Measurements from ENCODE around the gene FGGY. TPM values are rescaled to one million over a fixed set of nuclear protein-coding genes. Genes with fewer than 3 reads are reported as not detected.

Gene FGGY
- total and polyA plus RNA-seq, 3 experiments from 2014 or later = 5.3 to 7.9 (median 6.6) TPM

DNA sequence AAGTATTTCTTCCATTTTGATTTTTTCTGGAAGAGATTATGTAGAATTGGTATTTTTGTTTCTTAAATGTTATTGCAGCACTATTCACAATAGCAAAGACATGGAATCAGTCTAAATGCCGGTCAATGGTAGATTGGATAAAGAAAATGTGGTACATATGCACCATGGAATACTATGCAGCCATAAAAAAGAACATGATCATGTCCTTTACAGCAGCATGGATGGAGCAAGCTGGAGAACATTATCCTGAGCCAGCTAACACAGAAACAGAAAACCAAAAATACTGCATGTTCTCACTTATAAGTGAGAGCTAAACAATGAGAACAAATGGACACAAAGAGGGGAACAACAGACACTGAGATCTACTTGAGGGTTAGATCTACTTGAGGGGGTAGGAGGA, 5.4 kb downstream of the FGGY start:
- H3K36me3 ChIP-seq (ENCODE audit: insufficient read depth, low read length) = no peaks in the 10 kb centered on the region
- Mint-ChIP-seq H3K36me3 (peaks cover 11 to 36% (median 12%) of the 10 kb centered on the region in 3 donors), H3K9me3 (peaks cover 14 to 28% (median 23%) of the 10 kb centered on the region in 5 donors), H3K27ac (no peak overlapping the region), H3K27me3 (no peaks in the 10 kb centered on the region), H3K4me3 (no peak overlapping the region), H3K4me1 (peaks cover 5 to 7% (median 7%) of the 10 kb centered on the region in 3 donors)
- ChIA-PET CTCF (interaction anchor here (1.0 kb wide), 1 partner anchor 256 kb away, joined by 3 read pairs; no protein-coding TSS in a partner anchor), POLR2A (no interaction called here)
- H3K9me3 ChIP-seq (ENCODE audit: low read length) = peaks cover 5% of the 10 kb centered on the region
- no peak overlapping the region for H3K4me3 ChIP-seq (ENCODE audit: low read length)
- DNase-seq = no peak
- no peak overlapping the region for H3K27ac ChIP-seq (ENCODE audit: low read depth, low read length)
- no peaks in the 10 kb centered on the region for H3K27me3 ChIP-seq (ENCODE audit: insufficient read depth, low read length, poor library complexity, severe bottlenecking)
- H3K4me1 ChIP-seq (ENCODE audit: insufficient read depth, low read length) = peaks cover 5% of the 10 kb centered on the region

DNA sequence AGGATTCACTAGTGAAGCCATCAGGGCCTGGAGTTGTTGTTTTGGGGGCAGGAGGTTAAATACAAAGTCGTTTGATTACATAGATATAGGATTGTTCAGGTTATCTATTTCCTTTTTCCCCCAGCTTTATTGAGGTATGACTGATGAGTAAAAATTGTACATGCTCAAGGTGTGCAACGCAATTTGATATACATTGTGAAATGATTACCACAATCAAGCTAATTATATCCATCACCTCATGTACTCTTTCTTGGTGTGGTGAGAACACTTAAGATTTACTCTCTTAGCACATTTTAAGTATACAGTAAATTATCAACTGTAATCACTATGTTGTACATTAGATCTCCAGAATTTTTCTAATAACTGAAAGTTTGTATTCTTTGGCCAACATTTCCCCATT, 6.0 kb downstream of the FGGY start:
- H3K4me1 Mint-ChIP-seq = peaks cover 3 to 6% (median 4%) of the 10 kb centered on the region in 3 donors
- Histone ChIP-seq H3K4me1 (ENCODE audit: insufficient read depth, low read length) (no peaks in the 10 kb centered on the region), H3K27ac (ENCODE audit: low read depth, low read length) (no peak overlapping the region), H3K9me3 (ENCODE audit: low read length) (peaks cover 5% of the 10 kb centered on the region), H3K36me3 (ENCODE audit: insufficient read depth, low read length) (no peaks in the 10 kb centered on the region), H3K27me3 (ENCODE audit: insufficient read depth, low read length, poor library complexity, severe bottlenecking) (no peaks in the 10 kb centered on the region), H3K4me3 (ENCODE audit: low read length) (no peak overlapping the region)
- peaks cover 11 to 36% (median 12%) of the 10 kb centered on the region in 3 donors for H3K36me3 Mint-ChIP-seq
- ChIA-PET CTCF (no interaction called here), POLR2A (no interaction called here)
- no peaks in the 10 kb centered on the region for H3K27me3 Mint-ChIP-seq
- no peak for DNase-seq
- H3K4me3 Mint-ChIP-seq = no peak overlapping the region
- peaks cover 14 to 28% (median 23%) of the 10 kb centered on the region in 5 donors for H3K9me3 Mint-ChIP-seq
- no peak overlapping the region for H3K27ac Mint-ChIP-seq

DNA sequence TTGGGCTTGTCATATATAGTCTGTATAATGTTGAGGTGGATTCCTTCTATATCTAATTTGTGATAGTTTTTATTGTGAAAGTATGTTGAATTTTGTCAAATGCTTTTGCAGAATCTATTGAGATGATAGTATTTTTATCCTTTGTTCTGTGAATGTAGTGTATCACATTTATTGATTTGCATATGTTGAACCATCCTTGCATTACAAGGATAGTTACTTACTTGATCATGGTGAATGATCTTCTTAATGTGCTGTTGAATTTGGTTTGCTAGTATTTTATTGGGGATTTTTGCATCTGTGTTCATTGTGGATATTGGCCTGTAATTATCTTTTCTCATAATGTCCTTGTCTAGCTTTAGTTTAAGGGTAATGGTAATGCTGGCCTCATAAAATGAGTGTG, 8.3 kb downstream of the FGGY start:
- peaks cover 0 to 9% (median 0%) of the 10 kb centered on the region in 3 donors for H3K4me1 Mint-ChIP-seq
- Histone ChIP-seq H3K9me3 (ENCODE audit: low read length) (peaks cover 5% of the 10 kb centered on the region), H3K27ac (ENCODE audit: low read depth, low read length) (no peak overlapping the region), H3K36me3 (ENCODE audit: insufficient read depth, low read length) (no peaks in the 10 kb centered on the region), H3K4me3 (ENCODE audit: low read length) (no peak overlapping the region), H3K27me3 (ENCODE audit: insufficient read depth, low read length, poor library complexity, severe bottlenecking) (no peaks in the 10 kb centered on the region), H3K4me1 (ENCODE audit: insufficient read depth, low read length) (no peaks in the 10 kb centered on the region)
- H3K36me3 Mint-ChIP-seq = peaks cover 11 to 36% (median 12%) of the 10 kb centered on the region in 3 donors
- no peak overlapping the region for H3K4me3 Mint-ChIP-seq
- H3K27ac Mint-ChIP-seq = no peak overlapping the region
- peaks cover 14 to 28% (median 23%) of the 10 kb centered on the region in 5 donors for H3K9me3 Mint-ChIP-seq
- POLR2A ChIA-PET = no interaction called here
- no peaks in the 10 kb centered on the region for H3K27me3 Mint-ChIP-seq
- DNase-seq = no peak
- CTCF ChIA-PET = no interaction called here

DNA sequence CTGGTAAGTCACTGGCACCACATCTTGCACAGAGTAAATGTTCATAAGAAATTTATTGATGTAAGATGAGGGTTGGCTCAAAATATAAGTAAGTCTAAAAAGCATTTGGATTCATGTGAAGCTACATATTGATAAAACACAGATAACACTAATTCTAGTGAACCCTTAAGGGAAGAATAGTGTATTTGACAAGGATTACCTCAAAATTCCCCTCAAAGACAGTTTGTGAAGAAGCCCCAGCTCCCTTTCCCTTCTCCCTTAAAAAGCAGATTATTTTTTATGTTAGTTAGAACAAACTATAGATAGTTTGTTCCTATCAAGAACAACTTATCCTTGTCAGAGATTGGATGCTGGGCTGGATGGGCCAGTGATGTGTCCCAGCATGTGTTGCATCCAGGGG, 10.7 kb downstream of the FGGY start:
- H3K27me3 ChIP-seq (ENCODE audit: insufficient read depth, low read length, poor library complexity, severe bottlenecking) = no peaks in the 10 kb centered on the region
- H3K27ac ChIP-seq (ENCODE audit: low read depth, low read length) = no peak overlapping the region
- Mint-ChIP-seq H3K36me3 (peaks cover 3 to 32% (median 8%) of the 10 kb centered on the region in 3 donors), H3K4me1 (peaks cover 0 to 9% (median 0%) of the 10 kb centered on the region in 3 donors), H3K27me3 (no peaks in the 10 kb centered on the region), H3K9me3 (peaks cover 14 to 24% (median 21%) of the 10 kb centered on the region in 5 donors), H3K4me3 (no peak overlapping the region), H3K27ac (no peak overlapping the region)
- H3K9me3 ChIP-seq (ENCODE audit: low read length) = peaks cover 5% of the 10 kb centered on the region
- no peaks in the 10 kb centered on the region for H3K36me3 ChIP-seq (ENCODE audit: insufficient read depth, low read length)
- CTCF ChIA-PET = no interaction called here
- no peak overlapping the region for H3K4me3 ChIP-seq (ENCODE audit: low read length)
- no peaks in the 10 kb centered on the region for H3K4me1 ChIP-seq (ENCODE audit: insufficient read depth, low read length)
- no peak for DNase-seq
- POLR2A ChIA-PET = no interaction called here

DNA sequence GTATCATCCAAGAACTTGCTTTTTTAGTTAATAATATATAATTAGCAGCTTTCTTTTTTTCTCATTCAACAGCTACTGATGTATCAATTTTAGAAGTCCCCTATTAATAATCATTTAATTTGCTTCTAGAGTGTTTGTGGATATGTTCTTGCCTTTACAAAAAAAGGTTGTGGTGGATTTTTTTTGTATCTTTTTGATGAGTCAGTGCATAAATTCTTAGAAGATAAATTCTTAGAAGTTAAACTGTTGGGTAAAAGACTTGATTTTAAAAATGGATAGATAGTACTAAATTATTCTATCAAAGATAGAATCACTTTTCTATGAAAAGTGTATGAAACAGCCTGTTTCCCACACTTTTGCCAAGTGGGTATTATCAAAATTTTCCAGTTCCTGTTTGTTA, 11.9 kb downstream of the FGGY start:
- peaks cover 0 to 9% (median 0%) of the 10 kb centered on the region in 3 donors for H3K4me1 Mint-ChIP-seq
- Histone ChIP-seq H3K9me3 (ENCODE audit: low read length) (peaks cover 5% of the 10 kb centered on the region), H3K27ac (ENCODE audit: low read depth, low read length) (no peak overlapping the region), H3K4me1 (ENCODE audit: insufficient read depth, low read length) (no peaks in the 10 kb centered on the region), H3K27me3 (ENCODE audit: insufficient read depth, low read length, poor library complexity, severe bottlenecking) (no peaks in the 10 kb centered on the region), H3K4me3 (ENCODE audit: low read length) (no peak overlapping the region), H3K36me3 (ENCODE audit: insufficient read depth, low read length) (no peaks in the 10 kb centered on the region)
- CTCF ChIA-PET = no interaction called here
- H3K9me3 Mint-ChIP-seq = peaks cover 14 to 23% (median 21%) of the 10 kb centered on the region in 5 donors
- no peak for DNase-seq
- no peak overlapping the region for H3K27ac Mint-ChIP-seq
- H3K4me3 Mint-ChIP-seq = no peak overlapping the region
- H3K36me3 Mint-ChIP-seq = peaks cover 1 to 33% (median 6%) of the 10 kb centered on the region in 3 donors
- POLR2A ChIA-PET = no interaction called here
- H3K27me3 Mint-ChIP-seq = no peaks in the 10 kb centered on the region

DNA sequence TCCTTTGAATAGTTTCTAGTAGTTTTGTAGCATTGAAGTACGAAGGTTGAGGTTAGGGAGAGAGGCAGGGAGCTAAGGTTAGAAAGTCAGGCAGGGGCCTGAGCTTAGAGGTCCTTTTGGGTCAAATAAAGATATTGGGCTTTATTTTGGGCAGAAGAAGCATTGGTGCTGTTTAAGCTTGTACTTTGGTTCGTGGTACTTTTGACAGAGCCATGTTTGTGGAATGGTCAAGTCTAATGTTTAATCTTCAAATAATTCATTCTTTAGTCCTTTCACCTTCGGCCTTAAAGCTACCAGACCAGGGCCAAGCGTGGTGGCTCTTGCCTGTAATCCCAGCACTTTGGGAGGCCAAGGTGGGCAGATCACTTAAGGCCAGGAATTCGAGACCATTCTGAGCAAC, 12.5 kb downstream of the FGGY start:
- Histone ChIP-seq H3K4me1 (ENCODE audit: insufficient read depth, low read length) (no peaks in the 10 kb centered on the region), H3K36me3 (ENCODE audit: insufficient read depth, low read length) (no peaks in the 10 kb centered on the region), H3K9me3 (ENCODE audit: low read length) (peaks cover 5% of the 10 kb centered on the region), H3K27me3 (ENCODE audit: insufficient read depth, low read length, poor library complexity, severe bottlenecking) (no peaks in the 10 kb centered on the region), H3K4me3 (ENCODE audit: low read length) (no peak overlapping the region), H3K27ac (ENCODE audit: low read depth, low read length) (no peak overlapping the region)
- ChIA-PET CTCF (no interaction called here), POLR2A (no interaction called here)
- Mint-ChIP-seq H3K4me1 (peaks cover 0 to 9% (median 0%) of the 10 kb centered on the region in 3 donors), H3K4me3 (no peak overlapping the region), H3K9me3 (peaks cover 14 to 18% (median 16%) of the 10 kb centered on the region in 5 donors), H3K36me3 (peaks cover 1 to 28% (median 4%) of the 10 kb centered on the region in 3 donors), H3K27me3 (no peaks in the 10 kb centered on the region), H3K27ac (peak overlapping the region in 1 of 8 donors; percentile 12)
- no peak for DNase-seq

DNA sequence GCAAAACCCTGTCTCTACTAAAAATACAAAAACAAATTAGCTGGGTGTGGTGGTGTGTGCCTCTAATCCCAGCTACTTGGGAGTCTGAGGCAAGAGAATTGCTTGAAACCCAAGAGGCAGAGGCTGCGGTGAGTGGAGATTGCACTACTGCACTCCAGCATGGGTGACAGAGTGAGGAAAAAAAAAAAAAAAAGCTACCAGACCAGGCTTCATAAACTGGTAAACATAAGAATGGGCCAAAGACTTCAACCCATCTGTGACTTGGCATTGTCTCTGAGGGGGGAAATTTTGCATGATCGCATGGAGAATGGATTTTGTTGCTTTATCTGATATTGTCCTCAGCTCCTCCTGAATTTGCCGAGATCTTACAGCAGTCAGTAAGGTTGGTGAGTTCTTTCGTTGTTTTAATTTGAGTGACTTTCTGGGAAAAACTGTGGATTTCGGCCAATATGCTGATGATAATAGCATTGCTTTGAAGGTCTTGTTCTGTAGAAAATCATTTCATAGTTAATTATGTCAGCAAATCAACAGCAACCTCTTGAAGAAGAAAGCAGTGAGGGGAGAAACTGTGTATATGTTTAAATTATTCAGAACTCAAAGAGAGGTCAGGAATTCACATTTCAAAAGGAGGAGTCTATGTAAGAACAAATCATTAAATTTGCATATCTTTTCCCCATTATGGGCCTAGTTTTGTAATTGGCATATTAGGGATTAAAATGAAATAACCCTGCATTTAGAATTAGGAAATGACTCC, 13.1 kb downstream of the FGGY start:
- Histone ChIP-seq H3K4me1 (ENCODE audit: insufficient read depth, low read length) (no peaks in the 10 kb centered on the region), H3K27ac (ENCODE audit: low read depth, low read length) (no peak overlapping the region), H3K4me3 (ENCODE audit: low read length) (no peak overlapping the region), H3K36me3 (ENCODE audit: insufficient read depth, low read length) (no peaks in the 10 kb centered on the region), H3K27me3 (ENCODE audit: insufficient read depth, low read length, poor library complexity, severe bottlenecking) (no peaks in the 10 kb centered on the region), H3K9me3 (ENCODE audit: low read length) (peaks cover 3% of the 10 kb centered on the region)
- Mint-ChIP-seq H3K4me3 (no peak overlapping the region), H3K4me1 (peaks cover 0 to 10% (median 2%) of the 10 kb centered on the region in 3 donors), H3K36me3 (peaks cover under 1 to 22% (median 3%) of the 10 kb centered on the region in 3 donors), H3K9me3 (peaks cover 10 to 12% (median 10%) of the 10 kb centered on the region in 5 donors), H3K27ac (peak overlapping the region in 1 of 8 donors; percentile 4), H3K27me3 (no peaks in the 10 kb centered on the region)
- CTCF ChIA-PET = no interaction called here
- no peak for DNase-seq
- POLR2A ChIA-PET = no interaction called here

DNA sequence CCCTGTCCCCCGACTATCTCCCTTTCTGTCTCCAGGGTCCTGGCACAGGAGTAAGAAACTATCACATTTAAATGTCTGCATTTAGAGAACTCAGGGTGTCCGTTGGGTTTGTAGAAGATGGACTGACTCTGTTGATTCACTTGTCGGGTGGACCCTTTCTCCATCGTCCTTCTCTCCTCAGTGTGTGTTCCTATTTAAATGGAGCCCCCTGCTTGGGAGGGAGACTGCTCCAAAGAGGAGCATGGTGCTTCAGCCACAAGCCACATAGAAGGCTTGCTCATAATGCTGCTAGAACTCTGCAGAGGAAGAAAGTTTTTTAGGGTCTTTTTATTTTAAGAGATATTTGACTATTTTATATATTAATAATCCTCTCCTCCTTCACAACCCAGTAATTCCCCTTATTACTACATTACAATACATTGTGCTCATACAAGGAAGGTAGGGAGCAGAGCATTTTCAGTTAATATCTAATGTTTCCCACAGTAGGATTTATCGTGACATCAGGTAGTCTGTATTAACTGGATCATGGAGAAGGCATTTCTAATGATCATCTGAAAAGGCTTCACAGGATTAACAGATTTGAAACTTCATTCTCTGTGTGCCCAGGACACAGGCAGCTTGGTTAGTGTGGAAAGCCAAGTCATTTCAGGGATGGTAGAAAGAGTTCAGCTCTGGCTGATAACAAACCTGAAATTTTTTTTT, 13.8 kb downstream of the FGGY start:
- CTCF ChIA-PET = no interaction called here
- DNase-seq = no peak
- H3K4me1 ChIP-seq (ENCODE audit: insufficient read depth, low read length) = no peaks in the 10 kb centered on the region
- no peak overlapping the region for H3K4me3 Mint-ChIP-seq
- no peaks in the 10 kb centered on the region for H3K27me3 ChIP-seq (ENCODE audit: insufficient read depth, low read length, poor library complexity, severe bottlenecking)
- H3K36me3 ChIP-seq (ENCODE audit: insufficient read depth, low read length) = no peaks in the 10 kb centered on the region
- peaks cover 0 to 15% (median under 1%) of the 10 kb centered on the region in 3 donors for H3K36me3 Mint-ChIP-seq
- H3K4me3 ChIP-seq (ENCODE audit: low read length) = no peak overlapping the region
- no peaks in the 10 kb centered on the region for H3K27me3 Mint-ChIP-seq
- peaks cover 7 to 18% (median 9%) of the 10 kb centered on the region in 3 donors for H3K4me1 Mint-ChIP-seq
- POLR2A ChIA-PET = no interaction called here
- no peaks in the 10 kb centered on the region for H3K9me3 ChIP-seq (ENCODE audit: low read length)
- H3K27ac Mint-ChIP-seq = no peak overlapping the region
- H3K27ac ChIP-seq (ENCODE audit: low read depth, low read length) = no peak overlapping the region
- H3K9me3 Mint-ChIP-seq = peaks cover 3 to 6% (median 4%) of the 10 kb centered on the region in 5 donors
